HG03342 (cell line): ENCODE results near the gene VCX3A.
"Not testable (repeated sequence)": the region's sequence is repeated elsewhere in the genome, so short reads cannot be mapped to it uniquely, and the experiment has no call there.

Source experiments
- ATAC-seq: cut with Tn5 transposase; IDR thresholded peaks from one replicate; pipeline ENCODE4 v1.9.1; 2021; ENCODE audit warnings: mild to moderate bottlenecking, moderate library complexity; ENCODE audit not compliant: unreplicated experiment

VCX3A gene

GRCh38 chrX:6535018-6535417 is at the start of gene VCX3A:
Gene VCX3A (minus strand): TSS chrX:6535118. CDS start chrX:6534497, 621 bp downstream.
- ATAC-seq, result not testable (repeated sequence)

GRCh38 chrX:6574762-6575161 is 39.8 kb upstream of the VCX3A start:
- no peak for ATAC-seq

- ATAC-seq, result no peak
These were observed 33.1 kb upstream of the VCX3A start for GRCh38 chrX:6568031-6568430.

GRCh38 chrX:6558979-6559378 is 24.1 kb upstream of the VCX3A start:
- ATAC-seq, result no peak

GRCh38 chrX:6557690-6558089 is 22.8 kb upstream of the VCX3A start:
- no peak for ATAC-seq

- no peak for ATAC-seq
These were observed 16.1 kb upstream of the VCX3A start for GRCh38 chrX:6550999-6551398.

- no peak for ATAC-seq
These were observed 10.8 kb upstream of the VCX3A start for GRCh38 chrX:6545712-6546111.

GRCh38 chrX:6526564-6527136 is 8.3 kb downstream of the VCX3A start:
- no peak for ATAC-seq

- no peak for ATAC-seq
These were observed 17.5 kb downstream of the VCX3A start for GRCh38 chrX:6517376-6517775.

GRCh38 chrX:6506444-6506843 is 28.5 kb downstream of the VCX3A start:
- no peak for ATAC-seq

GRCh38 chrX:6505960-6506359 is 29.0 kb downstream of the VCX3A start:
- no peak for ATAC-seq

- no peak for ATAC-seq
These were observed 34.2 kb downstream of the VCX3A start for GRCh38 chrX:6500719-6501118.

GRCh38 chrX:6498324-6498723 is 36.6 kb downstream of the VCX3A start:
- ATAC-seq, result no peak
